T-cell (primary cell): Measurements from ENCODE around the gene TMC1. TPM values are rescaled to one million over a fixed set of nuclear protein-coding genes. Genes with fewer than 3 reads are reported as not detected.

Experiments used
- ATAC-seq, 4 experiments: fragments of 200-7000 bp in 3 of 4; fragments of 150-1000 bp in 1 of 4; cut with Tn5 transposase; replicated peaks in 1 of 4; 1 replicate in 3 of 4; 2 replicates in 1 of 4; pipeline ENCODE4 v1.10.0; 2021; ENCODE audit warnings: moderate library complexity in 3 of 4, mild to moderate bottlenecking in 2 of 4, moderate number of reproducible peaks in 1 of 4
- CTCF ChIA-PET, 2 donors: fragments of 300-600 bp; sonication (Branson Sonifier 250); formaldehyde crosslinking; loops; one replicate each; lab custom pipeline; 2022; ENCODE audit warnings: antibody characterized with exemption in 2 of 2; lab: Charles Lee
- POLR2A ChIA-PET, 2 donors: fragments of 300-600 bp; sonication (Branson Sonifier 250); formaldehyde crosslinking; loops; one replicate each; lab custom pipeline; 2022; ENCODE audit warnings: antibody characterized with exemption in 2 of 2; lab: Charles Lee
- DNase-seq, 35 experiments: peaks; one replicate each; pipeline versions ENCODE4 v3.0.0 to v3.0.0-alpha.2; 2013 to 2023
- H3K27ac ChIP-seq: one replicate; pipeline ENCODE4 v1.5.1; 2013; ENCODE audit warnings: low read length
- H3K27me3 ChIP-seq, 2 experiments: replicated peaks in 1 of 2; 1 replicate in 1 of 2; 2 replicates in 1 of 2; pipeline versions ENCODE4 v1.6.1 to v1.7.0; 2013; ENCODE audit warnings: low read length in 1 of 2, mixed read lengths in 1 of 2; ENCODE audit not compliant: control insufficient read depth in 2 of 2, insufficient read depth in 2 of 2; ENCODE audit errors: extremely low read depth in 1 of 2
- H3K36me3 ChIP-seq, 2 donors: 1 replicate in 1 of 2; 2 replicates in 1 of 2; pipeline versions ENCODE4 v1.6.1 to v1.7.0; 2013; ENCODE audit warnings: low read length in 1 of 2; ENCODE audit not compliant: control insufficient read depth in 2 of 2, insufficient read depth in 1 of 2; ENCODE audit errors: extremely low read depth in 1 of 2
- H3K4me1 ChIP-seq, 2 experiments: 1 replicate in 1 of 2; 2 replicates in 1 of 2; pipeline versions ENCODE4 v1.6.1 to v1.7.0; 2013; ENCODE audit warnings: low read length in 2 of 2, mixed read lengths in 1 of 2; ENCODE audit not compliant: insufficient read depth in 2 of 2, control insufficient read depth in 1 of 2; ENCODE audit errors: extremely low read depth in 1 of 2
- H3K4me3 ChIP-seq, 2 donors: 1 replicate in 1 of 2; 2 replicates in 1 of 2; pipeline versions ENCODE4 v1.5.1 to v1.7.0; 2013; ENCODE audit warnings: mild to moderate bottlenecking in 2 of 2, low read length in 1 of 2, moderate library complexity in 1 of 2; ENCODE audit not compliant: control insufficient read depth in 1 of 2; ENCODE audit errors: extremely low read depth in 1 of 2
- H3K9me3 ChIP-seq: 2 replicates; pipeline ENCODE4 v1.7.0; 2013
- H3K27ac Mint-ChIP-seq, 2 donors: one replicate each; pipeline ENCODE4 v1.8.0; 2020 to 2021; ENCODE audit warnings: mild to moderate bottlenecking in 2 of 2, mixed read lengths in 2 of 2
- H3K27me3 Mint-ChIP-seq, 2 donors: one replicate each; pipeline ENCODE4 v1.8.0; 2021 to 2022; ENCODE audit warnings: mixed read lengths in 2 of 2
- H3K36me3 Mint-ChIP-seq: one replicate; pipeline ENCODE4 v1.8.0; 2021; ENCODE audit warnings: mixed read lengths
- H3K4me1 Mint-ChIP-seq, 3 donors: one replicate each; pipeline ENCODE4 v1.8.0; 2020 to 2022; ENCODE audit warnings: mixed read lengths in 3 of 3, mild to moderate bottlenecking in 1 of 3
- H3K4me3 Mint-ChIP-seq, 3 donors: one replicate each; pipeline ENCODE4 v1.8.0; 2020 to 2022; ENCODE audit warnings: mild to moderate bottlenecking in 3 of 3, mixed read lengths in 3 of 3, moderate library complexity in 3 of 3
- H3K9me3 Mint-ChIP-seq, 3 donors: one replicate each; pipeline ENCODE4 v1.8.0; 2020 to 2022; ENCODE audit warnings: mixed read lengths in 3 of 3
- WGBS: methylation state at CpG from one replicate; pipeline ENCODE4 v1.1.5; 2013; ENCODE audit warnings: missing lambda C conversion rate; ENCODE audit not compliant: insufficient coverage; 5-methylcytosine and 5-hydroxymethylcytosine counted together
- total RNA-seq, 35 experiments: library from RNA in 6 of 35; stranded (reverse) in 6 of 35; fragments of 120-200 nt in 1 of 35; gene quantifications; one replicate each; pipeline versions ENCODE4 v1.2.1 to v1.2.4 and lab custom pipeline; 2013 to 2026

Gene TMC1
- total RNA-seq, 5 donors from 2014 or later (not counting 1 experiment from before 2014, with no cell fraction given) = not detected

DNA sequence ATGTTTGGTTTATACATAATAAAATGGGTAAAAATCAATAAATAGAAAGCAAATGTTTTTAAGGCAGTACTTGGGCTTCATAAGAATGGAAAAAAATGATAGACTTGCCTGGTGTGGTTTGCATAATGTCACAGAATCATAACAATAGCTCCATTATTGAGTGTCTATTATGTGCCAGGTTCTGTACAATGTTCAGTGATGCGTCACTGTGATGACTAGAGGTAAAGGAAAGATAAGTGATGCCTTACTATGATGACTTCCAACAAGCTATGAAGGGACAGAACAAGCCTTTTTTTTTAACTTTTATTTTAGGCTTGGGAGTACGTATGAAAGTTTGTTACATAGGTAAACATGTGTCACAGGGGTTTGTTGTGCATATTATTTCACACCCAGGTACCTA lies 128.8 kb downstream of the TMC1 start:
- H3K27me3 Mint-ChIP-seq = peaks cover 0 to 20% of the 10 kb centered on the region in 2 donors
- ChIA-PET CTCF (no interaction called here), POLR2A (interaction anchor here (0.6 to 0.8 kb wide), 2 partner anchors 356 to 507 kb away, joined by 3 to 4 read pairs; no protein-coding TSS in a partner anchor)
- Histone ChIP-seq H3K27ac (no peak overlapping the region), H3K9me3 (no peaks in the 10 kb centered on the region), H3K4me1 (no peaks in the 10 kb centered on the region), H3K36me3 (no peaks in the 10 kb centered on the region), H3K4me3 (no peak overlapping the region), H3K27me3 (no peaks in the 10 kb centered on the region)
- no peak for ATAC-seq
- WGBS = no CpG with 5 or more reads among the region's 2 CpGs
- H3K27ac Mint-ChIP-seq = no peak overlapping the region
- H3K9me3 Mint-ChIP-seq = no peaks in the 10 kb centered on the region
- no peak for DNase-seq
- no peaks in the 10 kb centered on the region for H3K36me3 Mint-ChIP-seq
- H3K4me1 Mint-ChIP-seq = no peaks in the 10 kb centered on the region
- no peak overlapping the region for H3K4me3 Mint-ChIP-seq

GRCh38 chr9:72656021-72656420 lies 134.6 kb downstream of the TMC1 start:
- peaks cover 9 to 13% of the 10 kb centered on the region in 2 donors for H3K27me3 Mint-ChIP-seq
- no peak overlapping the region for H3K27ac ChIP-seq
- H3K4me3 ChIP-seq = no peak overlapping the region
- no peaks in the 10 kb centered on the region for H3K36me3 ChIP-seq
- H3K4me1 ChIP-seq = no peaks in the 10 kb centered on the region
- CTCF ChIA-PET = no interaction called here
- DNase-seq (no peak), ATAC-seq (no peak)
- peaks cover 0 to 2% of the 10 kb centered on the region in 2 experiments for H3K27me3 ChIP-seq
- H3K36me3 Mint-ChIP-seq = no peaks in the 10 kb centered on the region
- POLR2A ChIA-PET = no interaction called here
- 86% methylated on average over 7 of the region's 12 CpGs for WGBS
- no peaks in the 10 kb centered on the region for H3K9me3 Mint-ChIP-seq
- H3K4me3 Mint-ChIP-seq = no peak overlapping the region
- H3K9me3 ChIP-seq = no peaks in the 10 kb centered on the region
- no peak overlapping the region for H3K27ac Mint-ChIP-seq
- H3K4me1 Mint-ChIP-seq = no peaks in the 10 kb centered on the region

DNA sequence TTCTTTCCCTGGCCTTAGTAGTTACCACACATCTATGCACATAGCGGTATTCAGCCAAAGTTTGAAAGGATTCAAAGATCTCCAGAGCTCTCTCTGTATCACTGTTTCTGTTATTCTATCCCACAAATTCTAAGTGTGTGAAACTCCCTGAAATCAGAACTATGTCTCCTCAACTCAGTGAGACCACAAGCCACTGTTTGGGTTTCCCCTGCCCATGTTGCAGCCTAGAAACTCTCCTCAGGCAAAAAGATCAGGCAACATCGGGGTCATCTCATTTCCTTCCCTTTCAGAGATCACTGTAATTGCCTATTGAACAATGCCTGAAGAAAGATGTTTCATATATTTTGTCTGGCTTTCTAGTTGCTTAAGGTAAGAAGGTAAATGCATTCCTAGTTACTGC lies 135.6 kb downstream of the TMC1 start:
- H3K27me3 Mint-ChIP-seq = peaks cover 6 to 9% of the 10 kb centered on the region in 2 donors
- no peak for ATAC-seq
- WGBS = 86% methylated on average over 1 of the region's 2 CpGs
- no peaks in the 10 kb centered on the region for H3K4me1 Mint-ChIP-seq
- no peaks in the 10 kb centered on the region for H3K36me3 ChIP-seq
- H3K27me3 ChIP-seq = peaks cover 0 to 2% of the 10 kb centered on the region in 2 experiments
- ChIA-PET CTCF (no interaction called here), POLR2A (no interaction called here)
- H3K9me3 ChIP-seq = no peaks in the 10 kb centered on the region
- H3K27ac Mint-ChIP-seq = no peak overlapping the region
- H3K4me3 ChIP-seq = no peak overlapping the region
- H3K4me3 Mint-ChIP-seq = no peak overlapping the region
- no peaks in the 10 kb centered on the region for H3K9me3 Mint-ChIP-seq
- no peaks in the 10 kb centered on the region for H3K36me3 Mint-ChIP-seq
- H3K4me1 ChIP-seq = no peaks in the 10 kb centered on the region
- DNase-seq = no peak
- H3K27ac ChIP-seq = no peak overlapping the region

- H3K9me3 ChIP-seq = no peaks in the 10 kb centered on the region
- H3K9me3 Mint-ChIP-seq = no peaks in the 10 kb centered on the region
- peaks cover 0 to 2% of the 10 kb centered on the region in 2 experiments for H3K27me3 ChIP-seq
- H3K4me3 Mint-ChIP-seq = no peak overlapping the region
- ChIA-PET CTCF (no interaction called here), POLR2A (no interaction called here)
- no peaks in the 10 kb centered on the region for H3K36me3 ChIP-seq
- H3K27ac ChIP-seq = no peak overlapping the region
- WGBS = no CpG with 5 or more reads among the region's 2 CpGs
- no peak overlapping the region for H3K27ac Mint-ChIP-seq
- no peak for DNase-seq
- no peaks in the 10 kb centered on the region for H3K36me3 Mint-ChIP-seq
- H3K4me3 ChIP-seq = no peak overlapping the region
- no peaks in the 10 kb centered on the region for H3K4me1 ChIP-seq
- peaks cover 6 to 12% of the 10 kb centered on the region in 2 donors for H3K27me3 Mint-ChIP-seq
- H3K4me1 Mint-ChIP-seq = no peaks in the 10 kb centered on the region
- ATAC-seq = no peak
Observed at GRCh38 chr9:72658703-72659102, 137.3 kb downstream of the TMC1 start.

DNA sequence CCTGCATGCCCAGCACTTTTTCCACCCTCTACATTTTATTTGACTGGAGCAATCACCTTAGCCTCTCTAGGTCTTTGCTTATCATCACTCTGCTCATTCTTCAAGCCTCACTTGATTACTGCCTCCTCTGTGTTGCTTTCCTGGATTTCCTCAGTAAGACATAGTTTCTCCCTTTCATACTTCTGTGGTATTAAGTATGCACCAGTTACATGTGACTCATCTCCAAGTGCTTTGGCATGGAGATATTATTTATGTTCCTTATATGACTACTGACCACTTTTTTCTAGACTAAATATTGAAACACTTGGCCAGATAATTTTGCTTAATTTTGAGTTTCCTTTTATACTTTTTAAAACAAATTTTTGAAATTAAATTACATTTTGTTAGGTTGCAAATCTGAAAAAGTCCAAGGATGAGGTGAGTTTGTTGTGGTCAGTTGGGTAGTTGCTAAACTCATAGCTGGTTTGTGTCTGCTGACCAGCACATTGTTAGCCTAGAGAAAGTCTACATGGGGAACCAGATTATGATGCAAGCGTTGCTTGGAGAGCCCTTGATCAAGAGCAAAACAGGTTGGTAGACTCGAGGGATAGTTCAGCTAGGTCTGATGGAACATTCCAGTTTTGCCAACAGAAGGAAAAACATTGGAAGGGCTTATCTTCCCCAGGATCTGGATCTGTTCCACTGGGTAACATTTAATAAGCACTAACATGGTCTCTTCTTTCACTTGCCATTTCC lies 140.2 kb downstream of the TMC1 start:
- ATAC-seq = no peak
- Mint-ChIP-seq H3K27me3 (peaks cover 6 to 12% of the 10 kb centered on the region in 2 donors), H3K4me1 (no peaks in the 10 kb centered on the region), H3K4me3 (no peak overlapping the region), H3K36me3 (no peaks in the 10 kb centered on the region), H3K27ac (no peak overlapping the region), H3K9me3 (no peaks in the 10 kb centered on the region)
- Histone ChIP-seq H3K9me3 (no peaks in the 10 kb centered on the region), H3K27ac (no peak overlapping the region), H3K4me1 (no peaks in the 10 kb centered on the region), H3K27me3 (peaks cover 0 to 5% of the 10 kb centered on the region in 2 experiments), H3K4me3 (no peak overlapping the region), H3K36me3 (no peaks in the 10 kb centered on the region)
- DNase-seq = no peak
- CTCF ChIA-PET = no interaction called here
- POLR2A ChIA-PET = no interaction called here
- WGBS = 100% methylated on average over 1 of the region's 2 CpGs

DNA sequence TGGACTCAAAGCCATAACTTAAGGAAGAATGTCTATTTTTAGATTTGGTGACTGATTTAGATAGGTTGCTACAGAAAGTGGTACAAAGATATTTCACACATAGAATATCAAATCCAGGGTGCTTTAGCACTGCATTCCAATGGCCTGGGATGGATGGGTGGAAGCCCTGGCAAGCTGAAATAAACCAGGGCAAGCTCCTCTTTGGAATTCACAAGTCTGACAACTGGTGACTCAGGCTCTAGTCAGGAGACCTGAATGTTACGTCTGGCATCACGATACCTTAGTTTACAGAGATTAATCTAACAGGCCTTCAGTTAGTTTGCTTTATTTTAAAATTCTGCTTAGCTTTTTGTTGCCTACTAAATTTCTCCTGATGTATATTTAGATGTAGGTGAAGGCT lies 144.0 kb downstream of the TMC1 start:
- H3K4me3 Mint-ChIP-seq = no peak overlapping the region
- no peaks in the 10 kb centered on the region for H3K4me1 Mint-ChIP-seq
- WGBS = 83% methylated on average over 2 of the region's 2 CpGs
- Histone ChIP-seq H3K4me3 (no peak overlapping the region), H3K27ac (no peak overlapping the region), H3K36me3 (no peaks in the 10 kb centered on the region), H3K27me3 (peaks cover 0 to 2% of the 10 kb centered on the region in 2 experiments), H3K4me1 (no peaks in the 10 kb centered on the region), H3K9me3 (no peaks in the 10 kb centered on the region)
- no peak for ATAC-seq
- peaks cover 11 to 20% of the 10 kb centered on the region in 2 donors for H3K27me3 Mint-ChIP-seq
- H3K36me3 Mint-ChIP-seq = no peaks in the 10 kb centered on the region
- H3K9me3 Mint-ChIP-seq = no peaks in the 10 kb centered on the region
- no peak overlapping the region for H3K27ac Mint-ChIP-seq
- POLR2A ChIA-PET = no interaction called here
- CTCF ChIA-PET = no interaction called here
- no peak for DNase-seq
